Neural progenitor cell (in vitro differentiated cells): ENCODE data around the gene GSTA1. TPM values are rescaled to one million over a fixed set of nuclear protein-coding genes. Genes with fewer than 3 reads are reported as not detected.
"Not testable (repeated sequence)": the region's sequence is repeated elsewhere in the genome, so short reads cannot be mapped to it uniquely, and the experiment has no call there.

Experiments used
- DNase-seq: peaks from one replicate; pipeline ENCODE4 v3.0.0-alpha.2; 2016; ENCODE audit warnings: low spot score
- H2AFZ ChIP-seq: fragments of 200-600 bp; sonication (generic); replicated peaks from 2 replicates; pipeline ENCODE4 v1.6.1; 2016; ENCODE audit warnings: antibody characterized with exemption
- H3F3A ChIP-seq: fragments of 200-600 bp; sonication (generic); 2 replicates; pipeline ENCODE4 v1.6.1; 2016; ENCODE audit warnings: antibody characterized with exemption, low read depth
- H3K27ac ChIP-seq: fragments of 200-600 bp; sonication (generic); 2 replicates; pipeline ENCODE4 v1.5.1; 2016; ENCODE audit warnings: mild to moderate bottlenecking
- H3K27me3 ChIP-seq: fragments of 200-600 bp; sonication (generic); 2 replicates; pipeline ENCODE4 v1.6.1; 2016; ENCODE audit warnings: mild to moderate bottlenecking, moderate library complexity
- H3K36me3 ChIP-seq: fragments of 200-600 bp; sonication (generic); 2 replicates; pipeline ENCODE4 v1.5.1; 2016
- H3K4me1 ChIP-seq: fragments of 200-600 bp; sonication (generic); 2 replicates; pipeline ENCODE4 v1.6.1; 2016; ENCODE audit warnings: mixed run types
- H3K4me2 ChIP-seq: fragments of 200-600 bp; sonication (generic); 2 replicates; pipeline ENCODE4 v1.6.1; 2016
- H3K4me3 ChIP-seq: fragments of 200-600 bp; sonication (generic); 2 replicates; pipeline ENCODE4 v1.5.1; 2016
- H3K79me2 ChIP-seq: fragments of 200-600 bp; sonication (generic); 2 replicates; pipeline ENCODE4 v1.6.1; 2016; ENCODE audit warnings: low read depth
- H3K9ac ChIP-seq: fragments of 200-600 bp; sonication (generic); 2 replicates; pipeline ENCODE4 v1.6.1; 2016
- H3K9me3 ChIP-seq: fragments of 200-600 bp; sonication (generic); 2 replicates; pipeline ENCODE4 v1.5.1; 2016; ENCODE audit warnings: low read depth
- H4K20me1 ChIP-seq: fragments of 200-600 bp; sonication (generic); 2 replicates; pipeline ENCODE4 v1.6.1; 2016; ENCODE audit warnings: low read depth
- H3K27ac Mint-ChIP-seq: 3 replicates; pipeline ENCODE4 v1.8.0; 2021; ENCODE audit warnings: mixed read lengths
- H3K27me3 Mint-ChIP-seq: 2 replicates; pipeline ENCODE4 v1.8.0; 2022; ENCODE audit warnings: low read depth, mild to moderate bottlenecking, inconsistent platforms, moderate library complexity, mixed read lengths; ENCODE audit not compliant: insufficient read depth
- H3K36me3 Mint-ChIP-seq: 3 replicates; pipeline ENCODE4 v1.8.0; 2021; ENCODE audit warnings: mixed read lengths
- H3K4me1 Mint-ChIP-seq: 3 replicates; pipeline ENCODE4 v1.8.0; 2021; ENCODE audit warnings: mixed read lengths
- H3K4me3 Mint-ChIP-seq: 3 replicates; pipeline ENCODE4 v1.8.0; 2021; ENCODE audit warnings: mild to moderate bottlenecking, moderate library complexity, mixed read lengths
- H3K9me3 Mint-ChIP-seq: 3 replicates; pipeline ENCODE4 v1.8.0; 2020; ENCODE audit warnings: mixed read lengths
- EZH2 ChIP-seq: fragments of 200-600 bp; sonication (generic); IDR thresholded peaks from 2 replicates; pipeline ENCODE4 v1.6.1; 2017; ENCODE audit warnings: antibody characterized with exemption, mild to moderate bottlenecking, moderate library complexity
- EZH2phosphoT487 ChIP-seq: fragments of 200-600 bp; sonication (generic); IDR thresholded peaks from 2 replicates; pipeline ENCODE4 v1.6.1; 2017; ENCODE audit warnings: antibody characterized with exemption
- total RNA-seq: library from RNA; depleted of rRNA; stranded (reverse); fragments of >200 nt; gene quantifications from 2 replicates; pipeline ENCODE4 v1.2.3, GENCODE V29; 2015; ENCODE audit warnings: low replicate concordance
- TF ChIP-seq, protein P1 (sequence below): fragments of 200-600 bp; sonication (generic); IDR thresholded peaks from 2 replicates; pipeline ENCODE4 v1.5.1; 2017; ENCODE audit warnings: antibody characterized with exemption, mild to moderate bottlenecking

GSTA1 gene
- not detected in 2 replicates for total RNA-seq

GRCh38 chr6:52803668-52804255 lies at the start of gene GSTA1:
GSTA1 (minus strand) TSS chr6:52803816; CDS start chr6:52799267, 4,549 bp downstream.
- DNase-seq, H2AFZ ChIP-seq, H3K9me3 ChIP-seq, H3K36me3 Mint-ChIP-seq, H3K9ac ChIP-seq, H3K27me3 Mint-ChIP-seq, H3K4me3 ChIP-seq, H3K4me3 Mint-ChIP-seq, H3K9me3 Mint-ChIP-seq, H3K4me1 ChIP-seq, H3K36me3 ChIP-seq, H3K27ac Mint-ChIP-seq, H4K20me1 ChIP-seq, H3K4me1 Mint-ChIP-seq, H3K79me2 ChIP-seq, H3K27ac ChIP-seq, H3K27me3 ChIP-seq, H3F3A ChIP-seq, H3K4me2 ChIP-seq: not testable (repeated sequence)

GRCh38 chr6:52849137-52849536 lies 45.5 kb upstream of the GSTA1 start:
- DNase-seq = no peak
- H3K36me3 Mint-ChIP-seq = no peaks in the 10 kb centered on the region
- H3K4me3 ChIP-seq = no peak overlapping the region

DNA sequence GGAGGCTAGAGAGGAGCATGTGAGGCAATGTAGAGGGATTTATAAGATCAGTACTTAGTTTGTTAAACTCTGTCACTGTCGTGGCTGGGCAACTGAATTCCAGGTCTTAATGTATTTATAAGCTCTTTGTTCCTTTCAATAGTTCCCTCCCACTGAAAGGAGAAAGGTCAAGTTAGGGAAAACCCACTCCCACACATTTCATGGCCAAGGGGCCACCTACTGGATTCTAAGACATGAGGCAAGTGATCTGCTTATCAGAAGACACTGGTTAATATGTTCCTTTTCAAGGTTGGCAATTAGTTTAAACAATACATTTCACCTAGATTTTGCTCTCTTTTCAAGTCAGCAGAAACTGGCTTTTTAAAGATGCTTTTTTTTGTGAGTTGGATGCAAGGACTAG lies 42.4 kb upstream of the GSTA1 start:
- H3K4me2 ChIP-seq = no peak overlapping the region
- Mint-ChIP-seq H3K27ac (peak overlapping the region; percentile 26), H3K9me3 (peaks cover 14% of the 10 kb centered on the region), H3K4me1 (peaks cover 10% of the 10 kb centered on the region), H3K27me3 (no peaks in the 10 kb centered on the region), H3K4me3 (no peak overlapping the region), H3K36me3 (no peaks in the 10 kb centered on the region)
- no peak overlapping the region for H2AFZ ChIP-seq
- no peak overlapping the region for H3K27ac ChIP-seq
- no peaks in the 10 kb centered on the region for H3K79me2 ChIP-seq
- H3K9ac ChIP-seq = no peak overlapping the region
- no peaks in the 10 kb centered on the region for H3F3A ChIP-seq
- H3K4me3 ChIP-seq = no peak overlapping the region
- TF ChIP-seq EZH2phosphoT487 (no peak), EZH2 (no peak)
- TF ChIP-seq, protein P1, sequence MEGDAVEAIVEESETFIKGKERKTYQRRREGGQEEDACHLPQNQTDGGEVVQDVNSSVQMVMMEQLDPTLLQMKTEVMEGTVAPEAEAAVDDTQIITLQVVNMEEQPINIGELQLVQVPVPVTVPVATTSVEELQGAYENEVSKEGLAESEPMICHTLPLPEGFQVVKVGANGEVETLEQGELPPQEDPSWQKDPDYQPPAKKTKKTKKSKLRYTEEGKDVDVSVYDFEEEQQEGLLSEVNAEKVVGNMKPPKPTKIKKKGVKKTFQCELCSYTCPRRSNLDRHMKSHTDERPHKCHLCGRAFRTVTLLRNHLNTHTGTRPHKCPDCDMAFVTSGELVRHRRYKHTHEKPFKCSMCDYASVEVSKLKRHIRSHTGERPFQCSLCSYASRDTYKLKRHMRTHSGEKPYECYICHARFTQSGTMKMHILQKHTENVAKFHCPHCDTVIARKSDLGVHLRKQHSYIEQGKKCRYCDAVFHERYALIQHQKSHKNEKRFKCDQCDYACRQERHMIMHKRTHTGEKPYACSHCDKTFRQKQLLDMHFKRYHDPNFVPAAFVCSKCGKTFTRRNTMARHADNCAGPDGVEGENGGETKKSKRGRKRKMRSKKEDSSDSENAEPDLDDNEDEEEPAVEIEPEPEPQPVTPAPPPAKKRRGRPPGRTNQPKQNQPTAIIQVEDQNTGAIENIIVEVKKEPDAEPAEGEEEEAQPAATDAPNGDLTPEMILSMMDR = no peak
- no peaks in the 10 kb centered on the region for H3K9me3 ChIP-seq
- H3K36me3 ChIP-seq = no peaks in the 10 kb centered on the region
- H4K20me1 ChIP-seq = no peaks in the 10 kb centered on the region
- H3K4me1 ChIP-seq = peaks cover 4% of the 10 kb centered on the region
- H3K27me3 ChIP-seq = no peaks in the 10 kb centered on the region
- DNase-seq = no peak

More at GRCh38 chr6:52849137-52849536, 45.5 kb upstream of the GSTA1 start:
- Histone ChIP-seq H3K4me1 (peaks cover 4% of the 10 kb centered on the region), H3K36me3 (no peaks in the 10 kb centered on the region), H4K20me1 (no peaks in the 10 kb centered on the region), H3K27me3 (no peaks in the 10 kb centered on the region), H3F3A (no peaks in the 10 kb centered on the region), H3K9me3 (no peaks in the 10 kb centered on the region), H3K79me2 (no peaks in the 10 kb centered on the region), H2AFZ (no peak overlapping the region), H3K27ac (no peak overlapping the region), H3K9ac (no peak overlapping the region), H3K4me2 (no peak overlapping the region)
- H3K27ac Mint-ChIP-seq = no peak overlapping the region
- no peak overlapping the region for H3K4me3 Mint-ChIP-seq
- peaks cover 15% of the 10 kb centered on the region for H3K9me3 Mint-ChIP-seq
- TF ChIP-seq EZH2phosphoT487 (no peak), EZH2 (no peak)
- TF ChIP-seq, protein P1 = no peak
- peaks cover 10% of the 10 kb centered on the region for H3K4me1 Mint-ChIP-seq
- peaks cover 3% of the 10 kb centered on the region for H3K27me3 Mint-ChIP-seq

DNA sequence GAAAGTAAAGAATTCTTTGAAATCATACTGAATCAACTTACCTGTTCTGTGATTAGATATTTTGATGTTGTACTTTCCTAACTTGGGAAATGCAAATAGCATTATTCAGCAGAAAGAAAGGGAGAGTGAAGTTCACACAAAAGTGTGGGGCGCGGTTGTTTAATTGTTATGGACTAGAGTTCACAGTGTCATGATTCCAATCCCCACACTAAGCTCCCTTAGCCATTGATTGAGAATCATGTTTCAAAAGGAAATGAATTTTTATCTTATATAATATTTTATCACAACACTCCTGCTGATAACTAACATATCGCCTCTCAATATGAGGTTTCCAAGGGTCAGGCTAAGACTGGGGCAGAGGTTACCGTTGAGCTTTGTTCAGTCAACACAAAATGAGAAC lies 40.0 kb upstream of the GSTA1 start:
- Mint-ChIP-seq H3K4me1 (peaks cover 10% of the 10 kb centered on the region), H3K4me3 (no peak overlapping the region), H3K27me3 (peaks cover 4% of the 10 kb centered on the region), H3K27ac (no peak overlapping the region), H3K36me3 (no peaks in the 10 kb centered on the region), H3K9me3 (peaks cover 7% of the 10 kb centered on the region)
- Histone ChIP-seq H3K9ac (no peak overlapping the region), H3K27ac (no peak overlapping the region), H3K4me3 (no peak overlapping the region), H3K9me3 (no peaks in the 10 kb centered on the region), H3K36me3 (no peaks in the 10 kb centered on the region), H2AFZ (no peak overlapping the region), H3K4me2 (no peak overlapping the region), H3K27me3 (no peaks in the 10 kb centered on the region), H3K4me1 (peaks cover 4% of the 10 kb centered on the region), H3F3A (no peaks in the 10 kb centered on the region), H3K79me2 (no peaks in the 10 kb centered on the region), H4K20me1 (no peaks in the 10 kb centered on the region)
- TF ChIP-seq, protein P1 = no peak
- TF ChIP-seq EZH2phosphoT487 = no peak
- TF ChIP-seq EZH2 = no peak
- no peak for DNase-seq
